ENCODE results near the gene ZNF655. TPM values are rescaled to one million over a fixed set of nuclear protein-coding genes. Genes with fewer than 3 reads are reported as not detected.

Gene ZNF655
- total and polyA plus RNA-seq, 2 of the 8 experiments (the other 6 are each of a cell fraction or from before 2014, with no cell fraction given), result 27.1 to 37.8 TPM

DNA sequence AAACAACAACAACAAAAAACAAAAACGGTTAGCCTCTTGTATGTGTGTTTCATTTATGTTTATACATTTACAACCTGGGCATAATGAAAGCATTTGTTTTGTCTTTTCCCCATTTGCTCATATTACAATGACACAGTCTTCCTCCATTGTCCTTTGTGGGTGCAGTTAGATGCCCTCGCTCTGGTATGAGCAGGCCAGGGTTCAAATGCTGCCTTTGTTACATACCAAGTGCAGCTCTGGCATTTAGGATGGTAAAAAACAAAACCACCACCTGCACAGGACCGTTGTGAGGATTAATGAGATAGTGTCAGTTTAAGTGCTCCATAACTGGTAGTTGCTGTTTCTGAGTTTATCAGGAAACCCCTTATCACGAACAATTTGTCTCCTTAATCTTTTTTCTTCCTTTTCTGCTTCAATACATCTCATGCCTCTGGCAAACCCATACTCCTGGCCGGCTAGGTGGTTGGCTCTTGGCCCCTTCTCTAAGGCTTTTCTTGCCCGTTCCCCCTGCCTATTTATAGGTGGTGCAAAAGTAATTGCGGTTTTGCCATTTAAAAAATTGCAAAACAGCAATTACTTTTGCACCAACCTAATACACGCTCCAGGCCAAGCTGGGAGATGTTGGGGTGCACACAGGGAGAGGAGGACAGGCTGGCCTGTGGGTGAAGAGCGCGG, 21.0 kb downstream of the ZNF655 start:
- Histone ChIP-seq H3K18ac (ENCODE audit: extremely low read depth, low read length) (0 out of 2 replicates have a peak overlapping the region, but pooled peaks have one; percentile 39), H3K79me2 (ENCODE audit: control insufficient read depth in 1 of 2, insufficient read depth in 2 of 2, low read length in 2 of 2) (no peaks in the 10 kb centered on the region), H2BK15ac (ENCODE audit: low read length) (no peak overlapping the region), H3K4me2 (ENCODE audit: insufficient read depth in 1 of 2, low read depth in 2 of 2, low read length in 2 of 2) (peak overlapping the region; percentile 82 to 96), H2BK120ac (replicated peaks; ENCODE audit: low read depth, low read length) (no peak overlapping the region), H3K14ac (ENCODE audit: insufficient read length) (no peak overlapping the region), H2AFZ (ENCODE audit: low read length) (peak overlapping the region; percentile 85; the same call in 1 of the 2 replicates), H3K23ac (ENCODE audit: insufficient read length) (no peak overlapping the region), H3K27ac (ENCODE audit: low read depth, low read length) (0 out of 2 replicates have a peak overlapping the region, but pooled peaks have one; percentile 15), H2BK20ac (ENCODE audit: low read length) (no peak overlapping the region), H3K23me2 (ENCODE audit: low read depth, low read length) (peaks cover 8% of the 10 kb centered on the region; the same call in 1 of the 2 replicates), H4K20me1 (replicated peaks in 1 of 2; ENCODE audit: control insufficient read depth in 1 of 2, insufficient read depth in 2 of 2, low read length in 2 of 2) (no peaks in the 10 kb centered on the region), H3K9me3 (ENCODE audit: insufficient read depth in 2 of 2, low read depth in 1 of 2, low read length in 1 of 2) (no peaks in the 10 kb centered on the region), H3K4me3 (ENCODE audit: extremely low read depth in 1 of 4, insufficient read depth in 2 of 4, low read depth in 3 of 4, low read length in 4 of 4) (peak overlapping the region; percentile 55 to 67 (median 60); a peak in 7 of 8 replicates), H2BK12ac (ENCODE audit: low read depth, low read length) (peak overlapping the region; percentile 40; the same call in 1 of the 2 replicates), H3K27me3 (replicated peaks in 1 of 4; ENCODE audit: control insufficient read depth in 3 of 4, extremely low read depth in 1 of 4, insufficient read depth in 3 of 4, low read length in 3 of 4) (no peaks in the 10 kb centered on the region), H4K8ac (ENCODE audit: extremely low read depth, insufficient read depth, low read length) (peak overlapping the region; percentile 92; the same call in 1 of the 2 replicates), H3K56ac (replicated peaks; ENCODE audit: insufficient read length, low read depth, low read length) (no peak overlapping the region), H3K36me3 (ENCODE audit: control insufficient read depth in 2 of 4, insufficient read depth in 4 of 4, low read length in 3 of 4) (no peaks in the 10 kb centered on the region), H2AK5ac (ENCODE audit: low read depth, low read length) (0 out of 2 replicates have a peak overlapping the region, but pooled peaks have one; percentile 4), H4K5ac (ENCODE audit: insufficient read length, low read depth, low read length) (no peak overlapping the region), H3K79me1 (ENCODE audit: low read depth, low read length) (no peaks in the 10 kb centered on the region), H3K9ac (replicated peaks in 1 of 4; ENCODE audit: extremely low read depth in 1 of 4, low read depth in 3 of 4, low read length in 3 of 4) (peak overlapping the region in 2 of 4 experiments; percentile 40 to 78; a peak in 3 of 7 replicates), H3K4me1 (replicated peaks in 1 of 4; ENCODE audit: control insufficient read depth in 3 of 4, insufficient read depth in 4 of 4, low read length in 3 of 4) (peaks cover 0 to 8% (median 3%) of the 10 kb centered on the region in 4 experiments; a peak in 3 of 7 replicates), H2BK5ac (ENCODE audit: low read depth, low read length) (no peak overlapping the region), H3K4ac (replicated peaks; ENCODE audit: insufficient read length, low read depth, low read length) (no peak overlapping the region), H4K91ac (replicated peaks; ENCODE audit: insufficient read length, low read length) (peak overlapping the region; percentile 68)
- FAIRE-seq (no peak), DNase-seq (ENCODE audit: low read depth in 1 of 2, low spot score in 2 of 2) (no peak)
- CTCF ChIA-PET (ENCODE audit: partially characterized antibody), result interaction anchor here (0.5 to 0.7 kb wide), 2 partner anchors 21 to 23 kb away, joined by 3 to 4 read pairs; partner anchors contain the start of gene ZNF655
- POLR2A ChIA-PET (ENCODE audit: partially characterized antibody), result interaction anchor here (1.0 to 6.5 kb wide), 9 partner anchors 10 to 171 kb away, joined by 3 to 56 read pairs (median 6); partner anchors contain the start of genes BUD31, PDAP1, TMEM225B and ZKSCAN5
- WGBS, 2 experiments (ENCODE audit: extremely low coverage in 1 of 2, insufficient coverage in 1 of 2, insufficient read length in 1 of 2, insufficient replicate concordance in 2 of 2, low coverage in 1 of 2, low lambda C conversion rate in 2 of 2, missing lambda C conversion rate in 1 of 2), result 78% methylated on average over 10 of the region's 10 CpGs; no CpG with 5 or more reads in 1 of the 2 experiments
- TF ChIP-seq, protein P1, sequence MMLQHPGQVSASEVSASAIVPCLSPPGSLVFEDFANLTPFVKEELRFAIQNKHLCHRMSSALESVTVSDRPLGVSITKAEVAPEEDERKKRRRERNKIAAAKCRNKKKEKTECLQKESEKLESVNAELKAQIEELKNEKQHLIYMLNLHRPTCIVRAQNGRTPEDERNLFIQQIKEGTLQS (IDR thresholded peaks at IDR 0.05; ENCODE audit: insufficient read depth, low read depth, low read length), result no peak
- TF ChIP-seq, protein P2, sequence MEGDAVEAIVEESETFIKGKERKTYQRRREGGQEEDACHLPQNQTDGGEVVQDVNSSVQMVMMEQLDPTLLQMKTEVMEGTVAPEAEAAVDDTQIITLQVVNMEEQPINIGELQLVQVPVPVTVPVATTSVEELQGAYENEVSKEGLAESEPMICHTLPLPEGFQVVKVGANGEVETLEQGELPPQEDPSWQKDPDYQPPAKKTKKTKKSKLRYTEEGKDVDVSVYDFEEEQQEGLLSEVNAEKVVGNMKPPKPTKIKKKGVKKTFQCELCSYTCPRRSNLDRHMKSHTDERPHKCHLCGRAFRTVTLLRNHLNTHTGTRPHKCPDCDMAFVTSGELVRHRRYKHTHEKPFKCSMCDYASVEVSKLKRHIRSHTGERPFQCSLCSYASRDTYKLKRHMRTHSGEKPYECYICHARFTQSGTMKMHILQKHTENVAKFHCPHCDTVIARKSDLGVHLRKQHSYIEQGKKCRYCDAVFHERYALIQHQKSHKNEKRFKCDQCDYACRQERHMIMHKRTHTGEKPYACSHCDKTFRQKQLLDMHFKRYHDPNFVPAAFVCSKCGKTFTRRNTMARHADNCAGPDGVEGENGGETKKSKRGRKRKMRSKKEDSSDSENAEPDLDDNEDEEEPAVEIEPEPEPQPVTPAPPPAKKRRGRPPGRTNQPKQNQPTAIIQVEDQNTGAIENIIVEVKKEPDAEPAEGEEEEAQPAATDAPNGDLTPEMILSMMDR (IDR thresholded peaks at IDR 0.05; ENCODE audit: control extremely low read depth in 1 of 3, insufficient read depth in 1 of 3, low read depth in 1 of 3, low read length in 3 of 3), result no peak
- no peak for TF ChIP-seq CBX8 (IDR thresholded peaks at IDR 0.05; ENCODE audit: borderline replicate concordance, low read depth, low read length)
- no peak for TF ChIP-seq EP300 (IDR thresholded peaks at IDR 0.05; ENCODE audit: borderline replicate concordance in 1 of 2, low read depth in 2 of 2, low read length in 2 of 2)
- TF ChIP-seq CEBPB (IDR thresholded peaks at IDR 0.05; ENCODE audit: low read depth, low read length), result no peak
- no peak for TF ChIP-seq CHD2 (IDR thresholded peaks at IDR 0.05; ENCODE audit: low read length)
- no peak for TF ChIP-seq BCL11A (IDR thresholded peaks at IDR 0.05; ENCODE audit: low read depth in 2 of 2, low read length in 2 of 2)
- no peak for TF ChIP-seq KDM4A (IDR thresholded peaks at IDR 0.05; ENCODE audit: low read depth, low read length, severe bottlenecking)

Measured in H1 (cell line).